Measurements from ENCODE around the gene SSH2.

Gene SSH2

DNA sequence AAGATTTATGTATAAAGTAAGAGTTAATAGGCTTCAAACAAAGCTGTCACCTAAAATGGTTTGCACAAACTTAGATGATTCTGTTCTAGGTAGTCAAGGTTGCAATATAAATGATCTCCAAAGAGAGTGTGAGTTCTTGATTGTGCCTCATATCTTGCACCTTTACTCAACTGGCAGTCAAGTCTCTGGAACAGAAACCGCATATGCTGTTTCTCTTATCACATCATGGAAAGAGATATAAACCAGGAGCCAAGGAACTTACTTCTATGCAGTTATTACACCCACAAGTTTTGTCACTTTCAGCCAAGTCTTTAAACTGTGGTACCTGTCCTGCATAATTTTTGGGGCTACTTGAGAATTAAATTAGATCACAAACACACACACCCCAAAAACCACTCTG is 5.2 kb downstream of the SSH2 start:
- Histone ChIP-seq H3K9me3 (ENCODE audit: control insufficient read depth, low read length) (no peaks in the 10 kb centered on the region), H3K36me3 (ENCODE audit: control insufficient read depth, insufficient read depth, low read length, severe bottlenecking) (peaks cover 4% of the 10 kb centered on the region), H3K27me3 (replicated peaks; ENCODE audit: control insufficient read depth, insufficient read depth, low read length) (no peaks in the 10 kb centered on the region), H3K9ac (ENCODE audit: low read length) (no peak overlapping the region), H3K4me1 (ENCODE audit: control insufficient read depth, insufficient read depth, low read length) (peaks cover 19% of the 10 kb centered on the region), H3K4me3 (ENCODE audit: low read length) (no peak overlapping the region)
- no peak for DNase-seq (ENCODE audit: low read depth)

GRCh38 chr17:29918922-29919856 is 10.8 kb downstream of the SSH2 start:
- no peak overlapping the region for H3K4me3 ChIP-seq (ENCODE audit: low read length)
- no peak overlapping the region for H3K9ac ChIP-seq (ENCODE audit: low read length)
- H3K4me1 ChIP-seq (ENCODE audit: control insufficient read depth, insufficient read depth, low read length): peaks cover 8% of the 10 kb centered on the region
- H3K27me3 ChIP-seq (replicated peaks; ENCODE audit: control insufficient read depth, insufficient read depth, low read length): no peaks in the 10 kb centered on the region
- no peaks in the 10 kb centered on the region for H3K36me3 ChIP-seq (ENCODE audit: control insufficient read depth, insufficient read depth, low read length, severe bottlenecking)
- peak; percentile 16 for DNase-seq (ENCODE audit: low read depth)
- no peaks in the 10 kb centered on the region for H3K9me3 ChIP-seq (ENCODE audit: control insufficient read depth, low read length)

- Histone ChIP-seq H3K36me3 (ENCODE audit: control insufficient read depth, insufficient read depth, low read length, severe bottlenecking) (no peaks in the 10 kb centered on the region), H3K9ac (ENCODE audit: low read length) (no peak overlapping the region), H3K4me3 (ENCODE audit: low read length) (no peak overlapping the region), H3K9me3 (ENCODE audit: control insufficient read depth, low read length) (no peaks in the 10 kb centered on the region), H3K4me1 (ENCODE audit: control insufficient read depth, insufficient read depth, low read length) (peaks cover 8% of the 10 kb centered on the region), H3K27me3 (replicated peaks; ENCODE audit: control insufficient read depth, insufficient read depth, low read length) (no peaks in the 10 kb centered on the region)
- DNase-seq (ENCODE audit: low read depth): no peak
These were observed 12.0 kb downstream of the SSH2 start for GRCh38 chr17:29918016-29918415.

DNA sequence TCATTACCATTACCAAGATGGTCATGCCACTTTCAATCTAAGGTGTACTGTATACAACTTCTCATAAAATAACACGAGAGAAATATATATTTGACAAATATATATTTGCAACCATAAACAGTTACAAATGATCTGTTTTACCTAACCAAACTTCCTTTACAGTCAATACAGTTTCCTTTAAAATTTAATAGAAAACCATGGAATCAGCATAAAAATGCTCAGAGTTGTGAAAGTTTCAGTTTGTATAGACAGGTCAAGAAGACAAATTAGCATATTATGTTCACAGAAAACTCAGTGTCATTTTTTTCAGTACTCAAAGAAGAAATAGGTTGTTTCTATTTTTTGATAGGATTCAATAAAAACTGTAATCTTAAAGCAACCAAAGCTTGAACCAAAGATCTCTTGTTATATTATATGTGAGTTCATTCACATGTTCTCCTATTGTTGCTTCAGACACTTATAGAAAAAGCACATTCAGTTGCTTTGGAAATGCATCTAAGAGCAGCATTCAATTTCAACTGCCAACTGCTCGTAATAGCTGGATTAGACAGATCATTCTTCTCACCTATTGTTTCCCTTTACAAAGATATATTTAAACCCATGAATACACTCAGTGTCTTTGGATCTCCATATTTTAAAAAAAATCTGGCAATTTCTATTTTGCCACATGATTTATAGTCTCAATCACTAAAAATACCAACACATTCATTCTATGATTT is 15.1 kb downstream of the SSH2 start:
- no peaks in the 10 kb centered on the region for H3K9me3 ChIP-seq (ENCODE audit: control insufficient read depth, low read length)
- H3K27me3 ChIP-seq (replicated peaks; ENCODE audit: control insufficient read depth, insufficient read depth, low read length): no peaks in the 10 kb centered on the region
- H3K4me1 ChIP-seq (ENCODE audit: control insufficient read depth, insufficient read depth, low read length): peaks cover 15% of the 10 kb centered on the region
- H3K9ac ChIP-seq (ENCODE audit: low read length): no peak overlapping the region
- no peak for DNase-seq (ENCODE audit: low read depth)
- no peaks in the 10 kb centered on the region for H3K36me3 ChIP-seq (ENCODE audit: control insufficient read depth, insufficient read depth, low read length, severe bottlenecking)
- no peak overlapping the region for H3K4me3 ChIP-seq (ENCODE audit: low read length)

DNA sequence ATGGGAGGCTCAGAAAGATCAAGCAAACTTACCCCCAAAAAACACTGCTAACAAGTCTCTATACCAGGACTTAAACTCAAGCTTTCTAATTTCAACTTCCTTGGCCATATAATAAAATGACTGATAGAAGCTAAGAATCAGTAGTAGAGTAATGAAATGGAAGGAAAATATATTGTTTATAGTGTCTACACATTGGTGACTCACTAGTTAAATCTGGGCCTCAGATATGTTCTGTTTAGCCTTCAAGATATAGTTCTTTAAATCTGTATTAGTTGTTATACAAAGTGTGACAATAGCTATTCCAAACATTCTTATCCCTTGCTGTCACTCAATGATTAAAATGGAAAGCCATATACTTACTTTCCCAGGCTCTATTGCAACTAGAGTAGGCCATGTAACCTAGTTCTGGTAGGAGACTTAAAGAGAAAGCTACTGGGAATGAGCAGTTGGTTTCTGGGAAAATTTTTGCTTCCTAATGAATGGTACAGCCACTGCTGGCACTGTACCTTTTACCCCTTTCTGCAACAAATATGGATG is 18.3 kb downstream of the SSH2 start:
- peaks cover 6% of the 10 kb centered on the region for H3K4me1 ChIP-seq (ENCODE audit: control insufficient read depth, insufficient read depth, low read length)
- H3K36me3 ChIP-seq (ENCODE audit: control insufficient read depth, insufficient read depth, low read length, severe bottlenecking): no peaks in the 10 kb centered on the region

GRCh38 chr17:29909236-29910003 is 20.6 kb downstream of the SSH2 start:
- H3K36me3 ChIP-seq (ENCODE audit: control insufficient read depth, insufficient read depth, low read length, severe bottlenecking): no peaks in the 10 kb centered on the region
- H3K27me3 ChIP-seq (replicated peaks; ENCODE audit: control insufficient read depth, insufficient read depth, low read length): no peaks in the 10 kb centered on the region
- H3K9ac ChIP-seq (ENCODE audit: low read length): no peak overlapping the region
- peaks cover 6% of the 10 kb centered on the region for H3K4me1 ChIP-seq (ENCODE audit: control insufficient read depth, insufficient read depth, low read length)
- no peak for DNase-seq (ENCODE audit: low read depth)
- no peaks in the 10 kb centered on the region for H3K9me3 ChIP-seq (ENCODE audit: control insufficient read depth, low read length)
- H3K4me3 ChIP-seq (ENCODE audit: low read length): no peak overlapping the region

More for the DNA sequence above, 18.3 kb downstream of the SSH2 start:
- Histone ChIP-seq H3K9ac (ENCODE audit: low read length) (no peak overlapping the region), H3K4me3 (ENCODE audit: low read length) (no peak overlapping the region), H3K9me3 (ENCODE audit: control insufficient read depth, low read length) (no peaks in the 10 kb centered on the region), H3K27me3 (replicated peaks; ENCODE audit: control insufficient read depth, insufficient read depth, low read length) (no peaks in the 10 kb centered on the region)
- DNase-seq (ENCODE audit: low read depth): no peak

- no peak overlapping the region for H3K9ac ChIP-seq (ENCODE audit: low read length)
- no peaks in the 10 kb centered on the region for H3K27me3 ChIP-seq (replicated peaks; ENCODE audit: control insufficient read depth, insufficient read depth, low read length)
These were observed 23.1 kb downstream of the SSH2 start for GRCh38 chr17:29906969-29907368.

DNA sequence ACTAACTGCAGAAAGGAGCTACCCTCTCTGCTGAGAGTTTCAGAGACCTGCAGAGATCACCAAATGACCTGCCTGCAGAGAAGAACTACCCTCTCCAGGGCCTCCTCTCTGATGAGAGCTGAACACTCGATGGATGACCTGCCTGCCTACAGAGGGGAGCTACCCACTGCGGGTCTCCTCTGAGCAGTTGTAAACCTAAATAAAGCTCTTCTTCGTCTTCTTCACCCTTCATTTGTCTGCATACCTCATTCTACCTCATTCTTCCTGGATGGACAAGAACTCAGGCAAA is 24.2 kb downstream of the SSH2 start:
- no peak for DNase-seq (ENCODE audit: low read depth)
- Histone ChIP-seq H3K4me3 (ENCODE audit: low read length) (no peak overlapping the region), H3K27me3 (replicated peaks; ENCODE audit: control insufficient read depth, insufficient read depth, low read length) (no peaks in the 10 kb centered on the region), H3K9ac (ENCODE audit: low read length) (no peak overlapping the region), H3K36me3 (ENCODE audit: control insufficient read depth, insufficient read depth, low read length, severe bottlenecking) (no peaks in the 10 kb centered on the region), H3K9me3 (ENCODE audit: control insufficient read depth, low read length) (no peaks in the 10 kb centered on the region), H3K4me1 (ENCODE audit: control insufficient read depth, insufficient read depth, low read length) (no peaks in the 10 kb centered on the region)

More at GRCh38 chr17:29906969-29907368, 23.1 kb downstream of the SSH2 start:
- Histone ChIP-seq H3K9me3 (ENCODE audit: control insufficient read depth, low read length) (no peaks in the 10 kb centered on the region), H3K36me3 (ENCODE audit: control insufficient read depth, insufficient read depth, low read length, severe bottlenecking) (no peaks in the 10 kb centered on the region), H3K4me3 (ENCODE audit: low read length) (no peak overlapping the region), H3K4me1 (ENCODE audit: control insufficient read depth, insufficient read depth, low read length) (peaks cover 5% of the 10 kb centered on the region)
- no peak for DNase-seq (ENCODE audit: low read depth)

DNA sequence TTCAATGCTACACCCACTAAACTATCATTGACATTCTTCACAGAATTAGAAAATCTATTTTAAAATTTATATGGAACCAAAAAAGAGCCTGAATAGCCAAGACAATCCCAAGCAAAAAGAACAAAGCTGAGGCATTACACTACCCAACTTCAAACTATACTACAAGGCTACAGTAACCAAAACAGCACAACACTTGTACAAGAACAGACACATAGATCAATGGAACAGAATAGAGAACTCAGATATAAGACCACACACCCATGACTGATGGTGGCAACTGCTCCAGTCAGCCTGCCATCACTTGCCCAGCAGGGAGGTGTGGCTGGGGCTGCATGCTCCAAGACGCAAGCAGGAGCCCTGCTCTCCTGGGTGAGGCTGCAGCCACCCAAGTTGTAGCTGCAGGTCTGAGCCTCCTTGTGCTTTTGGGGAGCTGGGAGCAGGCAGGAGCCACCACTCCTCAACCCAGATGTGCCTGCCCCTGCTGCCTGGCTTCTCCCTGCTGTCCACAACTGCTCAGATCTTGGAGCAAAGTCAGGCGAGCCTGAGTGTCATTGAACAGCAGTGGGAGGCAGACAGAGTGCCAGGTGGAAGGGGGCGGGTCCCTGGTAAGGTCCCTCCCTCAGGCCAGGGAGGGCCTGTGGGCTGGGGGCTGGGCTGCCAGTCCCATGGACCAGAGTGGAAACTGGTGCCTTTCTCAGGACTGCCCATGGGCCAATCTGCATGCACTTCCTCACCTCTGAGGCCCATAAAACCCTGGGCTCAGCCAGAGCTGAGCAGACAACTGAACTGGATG is 24.7 kb downstream of the SSH2 start:
- no peak for DNase-seq (ENCODE audit: low read depth)
- Histone ChIP-seq H3K36me3 (ENCODE audit: control insufficient read depth, insufficient read depth, low read length, severe bottlenecking) (no peaks in the 10 kb centered on the region), H3K4me3 (ENCODE audit: low read length) (no peak overlapping the region), H3K9ac (ENCODE audit: low read length) (no peak overlapping the region), H3K4me1 (ENCODE audit: control insufficient read depth, insufficient read depth, low read length) (no peaks in the 10 kb centered on the region), H3K27me3 (replicated peaks; ENCODE audit: control insufficient read depth, insufficient read depth, low read length) (no peaks in the 10 kb centered on the region), H3K9me3 (ENCODE audit: control insufficient read depth, low read length) (no peaks in the 10 kb centered on the region)

DNA sequence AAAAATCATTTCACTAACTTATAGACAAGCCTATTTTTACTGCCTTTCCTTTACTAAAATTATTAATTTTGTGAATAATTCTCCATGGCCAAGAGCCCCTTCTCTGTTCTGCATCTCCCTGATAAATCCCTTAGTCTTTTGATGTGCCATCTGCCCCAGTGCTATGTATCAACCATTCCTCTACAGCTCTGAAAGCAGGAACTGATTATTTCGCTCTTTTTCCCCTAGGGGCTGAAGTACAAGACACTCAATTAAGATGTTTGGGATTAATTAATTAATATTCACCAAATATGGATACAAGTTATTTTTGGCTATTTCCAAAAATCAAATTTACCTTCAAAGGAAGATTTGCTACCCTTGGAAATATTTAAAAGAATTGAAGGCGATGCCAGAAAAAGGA is 26.6 kb downstream of the SSH2 start:
- no peak for DNase-seq (ENCODE audit: low read depth)
- Histone ChIP-seq H3K36me3 (ENCODE audit: control insufficient read depth, insufficient read depth, low read length, severe bottlenecking) (no peaks in the 10 kb centered on the region), H3K27me3 (replicated peaks; ENCODE audit: control insufficient read depth, insufficient read depth, low read length) (no peaks in the 10 kb centered on the region), H3K4me3 (ENCODE audit: low read length) (no peak overlapping the region), H3K9me3 (ENCODE audit: control insufficient read depth, low read length) (no peaks in the 10 kb centered on the region), H3K9ac (ENCODE audit: low read length) (no peak overlapping the region), H3K4me1 (ENCODE audit: control insufficient read depth, insufficient read depth, low read length) (no peaks in the 10 kb centered on the region)
